Stomach (tissue), 9 donors: ENCODE results near the gene ANGPTL2. TPM values are rescaled to one million over a fixed set of nuclear protein-coding genes. Genes with fewer than 3 reads are reported as not detected.

Experiments
- DNase-seq, 2 donors: peaks; one replicate each; pipeline versions ENCODE4 v3.0.0 to v3.0.0-alpha.2; 2013 to 2019
- H3K27ac ChIP-seq, 5 donors: fragments of 200-600 bp in 4 of 5; sonication (generic) in 4 of 5; one replicate each; pipeline ENCODE4 v1.5.1; 2013 to 2019; ENCODE audit warnings: mild to moderate bottlenecking in 1 of 5, moderate library complexity in 1 of 5
- H3K27me3 ChIP-seq, 3 donors: fragments of 200-600 bp; sonication (generic); one replicate each; pipeline ENCODE4 v1.5.1; 2017 to 2019; ENCODE audit warnings: mixed run types in 1 of 3
- H3K36me3 ChIP-seq, 4 donors: fragments of 200-600 bp; sonication (generic); 1 replicate in 3 of 4; 2 replicates in 1 of 4; pipeline ENCODE4 v1.5.1; 2016 to 2019
- H3K4me1 ChIP-seq, 4 donors: fragments of 200-600 bp; sonication (generic); one replicate each; pipeline ENCODE4 v1.5.1; 2016 to 2019
- H3K4me3 ChIP-seq, 4 donors: fragments of 200-600 bp; sonication (generic) in 3 of 4; one replicate each; pipeline ENCODE4 v1.5.1; 2016 to 2019; ENCODE audit warnings: mild to moderate bottlenecking in 1 of 4
- H3K9me3 ChIP-seq, 4 donors: fragments of 200-600 bp; sonication (generic); one replicate each; pipeline ENCODE4 v1.5.1; 2016 to 2019
- CTCF ChIP-seq, 7 experiments: fragments of 450-650 bp in 4 of 7; fragments of 200-600 bp in 3 of 7; sonication (generic) in 3 of 7; IDR thresholded peaks; one replicate each; pipeline ENCODE4 v1.5.1; 2016 to 2019; ENCODE audit warnings: antibody characterized with exemption in 7 of 7, control low read depth in 2 of 7, mild to moderate bottlenecking in 1 of 7
- EP300 ChIP-seq: sonication (generic); formaldehyde crosslinking; IDR thresholded peaks from one replicate; pipeline ENCODE4 v1.6.1; 2017; ENCODE audit warnings: antibody characterized with exemption
- POLR2A ChIP-seq, 4 donors: fragments of 450-650 bp; IDR thresholded peaks; one replicate each; pipeline ENCODE4 v1.6.1; 2016; ENCODE audit warnings: antibody characterized with exemption in 4 of 4, control low read depth in 2 of 4, mild to moderate bottlenecking in 1 of 4, moderate library complexity in 1 of 4
- POLR2AphosphoS5 ChIP-seq, 3 donors: sonication (generic); formaldehyde crosslinking; IDR thresholded peaks; one replicate each; pipeline ENCODE4 v1.6.1; 2016; ENCODE audit warnings: antibody characterized with exemption in 3 of 3
- WGBS, 5 donors: extraction: QIAGEN DNeasy Blood & Tissue Kit in 3 of 5; methylation state at CpG; one replicate each; pipeline versions ENCODE4 v1.1.5 to v1.1.7; 2013 to 2018; 5-methylcytosine and 5-hydroxymethylcytosine counted together
- intact Hi-C: fragments of 100-400 bp; cut with DNase I; formaldehyde crosslinking; loops from one replicate; pipeline ENCODE4 v1.15.1; 2023; ENCODE audit warnings: low total_unique reads
- polyA plus RNA-seq, 3 donors: library from polyadenylated mRNA; stranded (reverse); fragments of 200-250 nt; gene quantifications; one replicate each; pipeline ENCODE4 v1.2.3, GENCODE V29; 2013
- total RNA-seq, 5 donors: library from RNA; depleted of rRNA; stranded (reverse); fragments of >200 nt; gene quantifications; one replicate each; pipeline versions ENCODE4 v1.1.0 to v1.2.3, GENCODE V29; 2014 to 2016
- donor health status: healthy with polysubstance abuse.
- donor health status: Bipolar disorder and iron deficiency.
- donor health status: healthy.

The ANGPTL2 gene
- total and polyA plus RNA-seq, 8 donors: 5.7 to 26.3 (median 10.2) TPM

- TF ChIP-seq POLR2A (IDR thresholded peaks at IDR 0.05): no peak
- no peak for TF ChIP-seq EP300
- no peak for TF ChIP-seq POLR2AphosphoS5 (IDR thresholded peaks at IDR 0.05)
- TF ChIP-seq CTCF (IDR thresholded peaks at IDR 0.05): no peak
- no peaks in the 10 kb centered on the region for H3K36me3 ChIP-seq
- DNase-seq: no peak
- peaks cover 24 to 72% (median 39%) of the 10 kb centered on the region in 4 donors for H3K4me1 ChIP-seq
- WGBS, 5 donors: 60 to 81% (median 77%) methylated on average over 3 of the region's 3 CpGs
- intact Hi-C loops: no loop called here
- peak overlapping the region in 2 of 5 donors; percentile 84 to 86 for H3K27ac ChIP-seq
- no peaks in the 10 kb centered on the region for H3K27me3 ChIP-seq
- H3K9me3 ChIP-seq: no peaks in the 10 kb centered on the region
- H3K4me3 ChIP-seq: no peak overlapping the region
Observed at GRCh38 chr9:127129718-127130085, 7.3 kb upstream of the ANGPTL2 start.

- intact Hi-C loops: no loop called here
- peak overlapping the region in 2 of 5 donors; percentile 84 to 86 for H3K27ac ChIP-seq
- WGBS, 5 donors: 53 to 70% (median 65%) methylated on average over 5 of the region's 5 CpGs
Observed at GRCh38 chr9:127129073-127129717, 6.8 kb upstream of the ANGPTL2 start.

GRCh38 chr9:127128341-127129072, 6.1 kb upstream of the ANGPTL2 start:
- no peaks in the 10 kb centered on the region for H3K9me3 ChIP-seq
- H3K36me3 ChIP-seq: no peaks in the 10 kb centered on the region
- H3K4me3 ChIP-seq: no peak overlapping the region
- 66 to 83% (median 71%) methylated on average over 9 of the region's 9 CpGs for WGBS, 5 donors
- H3K27me3 ChIP-seq: no peaks in the 10 kb centered on the region
- peak overlapping the region in 3 of 5 donors; percentile 30 to 86 (median 84) for H3K27ac ChIP-seq
- peak in 1 of 2 donors; percentile 54 for DNase-seq
- H3K4me1 ChIP-seq: peaks cover 22 to 67% (median 37%) of the 10 kb centered on the region in 4 donors
- TF ChIP-seq POLR2A (IDR thresholded peaks at IDR 0.05) (no peak), EP300 (no peak), POLR2AphosphoS5 (IDR thresholded peaks at IDR 0.05) (peak in 1 of 3 donors; percentile 40), CTCF (IDR thresholded peaks at IDR 0.05) (no peak)
- intact Hi-C loops: no loop called here

More at GRCh38 chr9:127129073-127129717, 6.8 kb upstream of the ANGPTL2 start:
- Histone ChIP-seq H3K36me3 (no peaks in the 10 kb centered on the region), H3K4me1 (peaks cover 24 to 67% (median 36%) of the 10 kb centered on the region in 4 donors), H3K9me3 (no peaks in the 10 kb centered on the region), H3K4me3 (no peak overlapping the region), H3K27me3 (no peaks in the 10 kb centered on the region)
- no peak for DNase-seq
- TF ChIP-seq POLR2AphosphoS5 (IDR thresholded peaks at IDR 0.05) (no peak), POLR2A (IDR thresholded peaks at IDR 0.05) (no peak)

GRCh38 chr9:127126971-127127370, 4.5 kb upstream of the ANGPTL2 start:
- Histone ChIP-seq H3K4me3 (no peak overlapping the region), H3K4me1 (peaks cover 28 to 68% (median 40%) of the 10 kb centered on the region in 4 donors), H3K27ac (peak overlapping the region in 3 of 5 donors; percentile 56 to 61 (median 56)), H3K36me3 (no peaks in the 10 kb centered on the region), H3K27me3 (peaks cover 0 to 11% (median 0%) of the 10 kb centered on the region in 3 donors), H3K9me3 (no peaks in the 10 kb centered on the region)
- intact Hi-C loops: no loop called here
- DNase-seq: no peak
- no peak for TF ChIP-seq EP300
- no peak for TF ChIP-seq POLR2A (IDR thresholded peaks at IDR 0.05)
- TF ChIP-seq POLR2AphosphoS5 (IDR thresholded peaks at IDR 0.05): no peak
- TF ChIP-seq CTCF (IDR thresholded peaks at IDR 0.05): no peak
- WGBS, 5 donors: 58 to 78% (median 74%) methylated on average over 1 of the region's 1 CpG
